ENCODE results near the gene SYT3. TPM values are rescaled to one million over a fixed set of nuclear protein-coding genes. Genes with fewer than 3 reads are reported as not detected.

SYT3 gene
- total RNA-seq, 2 experiments from 2014 or later: not detected

GRCh38 chr19:50573741-50574461 is 65.8 kb downstream of the SYT3 start:
- Mint-ChIP-seq H3K27ac (no peak overlapping the region), H3K27me3 (ENCODE audit: low read depth) (peaks cover 10% of the 10 kb centered on the region), H3K9me3 (no peaks in the 10 kb centered on the region), H3K4me1 (ENCODE audit: low read depth) (peaks cover 3% of the 10 kb centered on the region), H3K36me3 (ENCODE audit: low read depth) (no peaks in the 10 kb centered on the region), H3K4me3 (no peak overlapping the region)
- CTCF ChIA-PET: interaction anchor here (0.6 to 2.3 kb wide), 4 partner anchors 17 to 1204 kb away, joined by 3 to 11 read pairs (median 4); no protein-coding TSS in a partner anchor
- intact Hi-C loops (cut with micrococcal nuclease): no loop called here
- DNase-seq: no peak

Other genes with a start within 250 kb of the SYT3 start
- under 1 TPM; 0.36 to 0.47 TPM for gene SPIB, start 220.9 kb downstream of the SYT3 start, total RNA-seq
- gene MYBPC2, start 207.0 kb downstream of the SYT3 start, total RNA-seq: 1 to 10 TPM in 1 of 2 experiments, under 1 TPM in 1; 0.64 to 1.6 TPM
- 10 to 100 TPM; 28.4 to 29.2 TPM for gene EMC10, start 163.4 kb downstream of the SYT3 start, total RNA-seq
- under 1 TPM in 1 of 2 experiments, not detected in 1; 0.57 TPM for gene GARIN5A, start 163.0 kb downstream of the SYT3 start, total RNA-seq
- gene JOSD2, start 128.7 kb downstream of the SYT3 start, total RNA-seq: 10 to 100 TPM; 17.2 to 17.9 TPM
- not detected for gene ASPDH, start 126.0 kb downstream of the SYT3 start, total RNA-seq
- gene LRRC4B, start 71.4 kb downstream of the SYT3 start, total RNA-seq: not detected
- 1 to 10 TPM; 1.5 to 1.7 TPM for gene C19orf81, start 9.6 kb upstream of the SYT3 start, total RNA-seq
- gene SHANK1, start 79.9 kb upstream of the SYT3 start, total RNA-seq: not detected
- 1 to 10 TPM in 1 of 2 experiments, under 1 TPM in 1; 0.69 to 1.4 TPM for gene CLEC11A, start 83.5 kb upstream of the SYT3 start, total RNA-seq
- gene GPR32, start 130.6 kb upstream of the SYT3 start, total RNA-seq: not detected
- not detected for gene ACP4, start 150.5 kb upstream of the SYT3 start, total RNA-seq
- 1 to 10 TPM in 1 of 2 experiments, under 1 TPM in 1; 0.79 to 1.1 TPM for gene KLK1, start 183.9 kb upstream of the SYT3 start, total RNA-seq
- gene KLK15, start 193.7 kb upstream of the SYT3 start, total RNA-seq: not detected
- not detected for gene KLK3, start 215.0 kb upstream of the SYT3 start, total RNA-seq
- not detected for gene KLK2, start 233.6 kb upstream of the SYT3 start, total RNA-seq